Measurements from ENCODE around the gene SIPA1L3.

- no peak for TF ChIP-seq CTCF (IDR thresholded peaks at IDR 0.05)
- TF ChIP-seq REST (IDR thresholded peaks at IDR 0.05; ENCODE audit: insufficient read depth in 1 of 2, low read depth in 2 of 2, low read length in 1 of 2) = no peak
- no peak for TF ChIP-seq POLR2AphosphoS5 (IDR thresholded peaks at IDR 0.05; ENCODE audit: low read depth, low read length)
Measured at GRCh38 chr19:38211766-38212165, 304.8 kb downstream of the SIPA1L3 start.

Measured in Panc1 (cell line).